ENCODE data around the gene ANO1.
"Not testable (repeated sequence)": the region's sequence is repeated elsewhere in the genome, so short reads cannot be mapped to it uniquely, and the experiment has no call there.

ANO1 gene

GRCh38 chr11:70191495-70192140, 113.5 kb downstream of the ANO1 start:
- peak; percentile 39 to 50 (median 43) for DNase-seq (ENCODE audit: low read depth in 3 of 3)

GRCh38 chr11:70192666-70193410, 114.7 kb downstream of the ANO1 start:
- DNase-seq (ENCODE audit: low read depth in 3 of 3), result no peak

GRCh38 chr11:70193411-70194292, 115.5 kb downstream of the ANO1 start:
- DNase-seq (ENCODE audit: low read depth in 3 of 3), result no peak

- DNase-seq (ENCODE audit: low read depth in 3 of 3), result no peak
Observed at GRCh38 chr11:70194792-70195791, 117.0 kb downstream of the ANO1 start.

GRCh38 chr11:70200212-70200844, 122.2 kb downstream of the ANO1 start:
- no peak for DNase-seq (ENCODE audit: low read depth in 3 of 3)

- DNase-seq (ENCODE audit: low read depth in 3 of 3), result not testable (repeated sequence)
Observed at GRCh38 chr11:70201047-70201446, 122.9 kb downstream of the ANO1 start.

- no peak for DNase-seq (ENCODE audit: low read depth in 3 of 3)
Observed at GRCh38 chr11:70201882-70202861, 124.1 kb downstream of the ANO1 start.

- peak; percentile 80 to 86 (median 84) for DNase-seq (ENCODE audit: low read depth in 3 of 3)
Observed at GRCh38 chr11:70202920-70203750, 125.0 kb downstream of the ANO1 start, which contains the start of gene FADD. TSS of gene FADD (plus strand) at chr11:70203296. CDS start at chr11:70203460, 164 bp downstream.

- DNase-seq (ENCODE audit: low read depth in 3 of 3), result peak; percentile 79 to 96 (median 91)
Observed at GRCh38 chr11:70203751-70204465, 125.8 kb downstream of the ANO1 start.

GRCh38 chr11:70204466-70204799, 126.3 kb downstream of the ANO1 start:
- peak in 1 of 3 donors; percentile 11 for DNase-seq (ENCODE audit: low read depth in 3 of 3)

GRCh38 chr11:70205049-70205725, 127.1 kb downstream of the ANO1 start:
- DNase-seq (ENCODE audit: low read depth in 3 of 3), result no peak

GRCh38 chr11:70205766-70206165, 127.6 kb downstream of the ANO1 start:
- no peak for DNase-seq (ENCODE audit: low read depth in 3 of 3)

- DNase-seq (ENCODE audit: low read depth in 3 of 3), result no peak
Observed at GRCh38 chr11:70206226-70206981, 128.3 kb downstream of the ANO1 start.

- no peak for DNase-seq (ENCODE audit: low read depth in 3 of 3)
Observed at GRCh38 chr11:70206982-70207376, 128.9 kb downstream of the ANO1 start.

- no peak for DNase-seq (ENCODE audit: low read depth in 3 of 3)
Observed at GRCh38 chr11:70207531-70208131, 129.5 kb downstream of the ANO1 start.

- no peak for DNase-seq (ENCODE audit: low read depth in 3 of 3)
Observed at GRCh38 chr11:70209391-70209912, 131.3 kb downstream of the ANO1 start.

Data from stimulated activated CD4-positive, alpha-beta T cell treated with anti-CD3 and anti-CD28 coated beads, TNF-alpha, amount 100 ng/mL, for 48 hours (primary cell).